ENCODE data around the gene FANK1. TPM values are rescaled to one million over a fixed set of nuclear protein-coding genes. Genes with fewer than 3 reads are reported as not detected.
A peak's percentile ranks its signal among the peaks of the same experiment; 100 is the strongest.
"Not testable (repeated sequence)": the region's sequence is repeated elsewhere in the genome, so short reads cannot be mapped to it uniquely, and the experiment has no call there.

The FANK1 gene
- total RNA-seq, 1 donor from 2014 or later: 11.0 TPM

- H3K9me3 Mint-ChIP-seq: peaks cover 14% of the 10 kb centered on the region
- peaks cover 13% of the 10 kb centered on the region for H3K4me1 Mint-ChIP-seq
- H3K36me3 Mint-ChIP-seq: peaks cover 37% of the 10 kb centered on the region
- H3K4me3 Mint-ChIP-seq: no peak within 1 kb of the TSS
- peak within 1 kb of the TSS; percentile 47 for H3K27ac Mint-ChIP-seq
- TF ChIP-seq, protein P1, sequence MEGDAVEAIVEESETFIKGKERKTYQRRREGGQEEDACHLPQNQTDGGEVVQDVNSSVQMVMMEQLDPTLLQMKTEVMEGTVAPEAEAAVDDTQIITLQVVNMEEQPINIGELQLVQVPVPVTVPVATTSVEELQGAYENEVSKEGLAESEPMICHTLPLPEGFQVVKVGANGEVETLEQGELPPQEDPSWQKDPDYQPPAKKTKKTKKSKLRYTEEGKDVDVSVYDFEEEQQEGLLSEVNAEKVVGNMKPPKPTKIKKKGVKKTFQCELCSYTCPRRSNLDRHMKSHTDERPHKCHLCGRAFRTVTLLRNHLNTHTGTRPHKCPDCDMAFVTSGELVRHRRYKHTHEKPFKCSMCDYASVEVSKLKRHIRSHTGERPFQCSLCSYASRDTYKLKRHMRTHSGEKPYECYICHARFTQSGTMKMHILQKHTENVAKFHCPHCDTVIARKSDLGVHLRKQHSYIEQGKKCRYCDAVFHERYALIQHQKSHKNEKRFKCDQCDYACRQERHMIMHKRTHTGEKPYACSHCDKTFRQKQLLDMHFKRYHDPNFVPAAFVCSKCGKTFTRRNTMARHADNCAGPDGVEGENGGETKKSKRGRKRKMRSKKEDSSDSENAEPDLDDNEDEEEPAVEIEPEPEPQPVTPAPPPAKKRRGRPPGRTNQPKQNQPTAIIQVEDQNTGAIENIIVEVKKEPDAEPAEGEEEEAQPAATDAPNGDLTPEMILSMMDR (IDR thresholded peaks at IDR 0.05; ENCODE audit: unreplicated experiment): no peak
- no peak for DNase-seq (ENCODE audit: low spot score in 2 of 2, unreplicated experiment in 2 of 2)
- no peaks in the 10 kb centered on the region for H3K27me3 Mint-ChIP-seq (ENCODE audit: low read depth)
Observed at GRCh38 chr10:125881192-125881591, 15.2 kb upstream of the FANK1 start, which contains the start of gene DHX32. DHX32 (minus strand) TSS chr10:125881292; CDS start chr10:125880824, 468 bp downstream.

DNA sequence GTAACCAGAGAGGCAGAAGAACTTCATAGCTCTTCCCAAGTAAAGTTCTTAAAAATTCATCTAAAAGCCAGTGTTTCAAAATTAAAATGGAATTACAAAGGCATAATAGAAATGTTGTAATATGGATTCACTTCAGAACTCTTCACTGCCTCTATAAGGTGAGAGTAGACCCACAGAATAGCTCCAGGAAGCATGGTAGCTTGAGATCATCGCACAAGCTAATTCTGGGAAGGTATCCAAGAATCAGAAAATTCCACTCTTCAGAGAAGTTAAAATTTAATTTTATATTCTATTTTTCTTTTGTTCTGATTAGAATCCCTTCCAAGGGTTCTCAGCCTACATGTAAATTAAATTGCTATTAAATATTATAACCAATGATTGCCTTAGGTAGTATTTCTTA is 13.8 kb upstream of the FANK1 start:
- H3K4me3 Mint-ChIP-seq: no peak overlapping the region
- H3K4me1 Mint-ChIP-seq: peaks cover 13% of the 10 kb centered on the region
- H3K27me3 Mint-ChIP-seq (ENCODE audit: low read depth): no peaks in the 10 kb centered on the region
- H3K27ac Mint-ChIP-seq: no peak overlapping the region
- H3K36me3 Mint-ChIP-seq: peaks cover 24% of the 10 kb centered on the region
- TF ChIP-seq, protein P1 (IDR thresholded peaks at IDR 0.05; ENCODE audit: unreplicated experiment): no peak
- DNase-seq (ENCODE audit: low spot score in 2 of 2, unreplicated experiment in 2 of 2): no peak
- H3K9me3 Mint-ChIP-seq: peaks cover 9% of the 10 kb centered on the region

DNA sequence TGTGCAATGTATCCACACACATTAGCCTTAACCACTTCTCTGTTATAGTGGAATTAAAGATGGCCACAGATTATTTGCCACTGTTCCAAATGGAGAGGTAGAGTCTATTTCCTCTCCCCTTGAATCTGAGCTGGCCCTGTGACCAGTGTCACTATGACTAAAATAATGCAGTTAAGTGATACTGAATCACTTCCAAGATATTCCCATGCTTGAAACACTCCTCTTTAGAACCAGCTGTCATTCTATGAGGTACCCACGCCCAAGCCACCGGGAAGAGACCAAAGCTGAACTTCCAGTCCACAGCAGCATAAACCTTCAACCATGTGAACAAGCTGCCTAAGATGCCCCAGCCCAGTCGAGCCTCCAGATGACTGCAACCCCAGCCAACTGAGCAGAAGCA is 13.2 kb upstream of the FANK1 start:
- peaks cover 13% of the 10 kb centered on the region for H3K4me1 Mint-ChIP-seq
- no peak for DNase-seq (ENCODE audit: low spot score in 2 of 2, unreplicated experiment in 2 of 2)

GRCh38 chr10:125886914-125887512 is 9.4 kb upstream of the FANK1 start:
- TF ChIP-seq, protein P1 (IDR thresholded peaks at IDR 0.05; ENCODE audit: unreplicated experiment): no peak
- no peaks in the 10 kb centered on the region for H3K27me3 Mint-ChIP-seq (ENCODE audit: low read depth)
- H3K4me3 Mint-ChIP-seq: no peak overlapping the region
- no peak overlapping the region for H3K27ac Mint-ChIP-seq
- DNase-seq (ENCODE audit: low spot score in 2 of 2, unreplicated experiment in 2 of 2): no peak
- H3K36me3 Mint-ChIP-seq: peaks cover 3% of the 10 kb centered on the region
- H3K4me1 Mint-ChIP-seq: peaks cover 4% of the 10 kb centered on the region
- peaks cover 3% of the 10 kb centered on the region for H3K9me3 Mint-ChIP-seq

More for the DNA sequence above, 13.2 kb upstream of the FANK1 start:
- TF ChIP-seq, protein P1 (IDR thresholded peaks at IDR 0.05; ENCODE audit: unreplicated experiment): no peak
- Mint-ChIP-seq H3K4me3 (no peak overlapping the region), H3K27ac (no peak overlapping the region), H3K9me3 (peaks cover 3% of the 10 kb centered on the region), H3K36me3 (peaks cover 18% of the 10 kb centered on the region), H3K27me3 (ENCODE audit: low read depth) (no peaks in the 10 kb centered on the region)

- not testable (repeated sequence) for H3K36me3 Mint-ChIP-seq; H3K27ac Mint-ChIP-seq; H3K4me3 Mint-ChIP-seq; H3K27me3 Mint-ChIP-seq (ENCODE audit: low read depth); DNase-seq (ENCODE audit: low spot score in 2 of 2, unreplicated experiment in 2 of 2); H3K9me3 Mint-ChIP-seq; H3K4me1 Mint-ChIP-seq
Observed at GRCh38 chr10:125889441-125889840, 6.9 kb upstream of the FANK1 start.

DNA sequence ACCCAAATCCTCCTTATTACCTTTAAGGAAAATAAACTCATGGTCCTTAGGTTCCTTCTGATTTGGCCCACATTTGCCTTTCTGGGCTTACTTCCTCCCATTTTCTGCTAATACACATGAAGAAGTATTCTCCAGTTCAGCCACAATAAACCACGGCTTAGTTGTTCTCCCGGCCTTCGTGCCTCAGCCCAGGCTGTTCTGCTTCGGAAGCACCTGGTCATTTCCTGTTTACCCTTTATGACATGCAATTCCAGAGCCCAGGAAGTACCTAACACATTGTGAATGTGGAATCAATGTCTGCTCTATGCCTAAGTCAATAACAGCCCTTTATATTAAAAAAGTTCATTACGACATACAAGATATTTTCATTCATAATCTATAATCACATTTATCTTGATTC is 4.0 kb upstream of the FANK1 start:
- H3K9me3 Mint-ChIP-seq; H3K27me3 Mint-ChIP-seq (ENCODE audit: low read depth); H3K4me3 Mint-ChIP-seq; H3K27ac Mint-ChIP-seq; H3K36me3 Mint-ChIP-seq; DNase-seq (ENCODE audit: low spot score in 2 of 2, unreplicated experiment in 2 of 2): not testable (repeated sequence)
- H3K4me1 Mint-ChIP-seq: peaks cover 22% of the 10 kb centered on the region

- DNase-seq (ENCODE audit: low spot score in 2 of 2, unreplicated experiment in 2 of 2); H3K9me3 Mint-ChIP-seq; H3K36me3 Mint-ChIP-seq; H3K27me3 Mint-ChIP-seq (ENCODE audit: low read depth): not testable (repeated sequence)
- Mint-ChIP-seq H3K4me1 (peaks cover 26% of the 10 kb centered on the region), H3K27ac (peak overlapping the region; percentile 13), H3K4me3 (peak overlapping the region; percentile 5)
Observed at GRCh38 chr10:125894176-125894575, 2.2 kb upstream of the FANK1 start.

- Mint-ChIP-seq H3K27ac (peak overlapping the region; percentile 95), H3K4me3 (peak overlapping the region; percentile 78), H3K4me1 (peaks cover 26% of the 10 kb centered on the region)
- H3K27me3 Mint-ChIP-seq (ENCODE audit: low read depth); H3K36me3 Mint-ChIP-seq; H3K9me3 Mint-ChIP-seq: not testable (repeated sequence)
- DNase-seq (ENCODE audit: low spot score in 2 of 2, unreplicated experiment in 2 of 2): peak; percentile 64 to 76
Observed at GRCh38 chr10:125895130-125896087, 955 bp upstream of the FANK1 start.

GRCh38 chr10:125897317-125897716 is 953 bp downstream of the FANK1 start:
- not testable (repeated sequence) for H3K36me3 Mint-ChIP-seq; DNase-seq (ENCODE audit: low spot score in 2 of 2, unreplicated experiment in 2 of 2); H3K9me3 Mint-ChIP-seq; H3K27me3 Mint-ChIP-seq (ENCODE audit: low read depth)
- H3K27ac Mint-ChIP-seq: peak overlapping the region; percentile 76
- peak overlapping the region; percentile 94 for H3K4me3 Mint-ChIP-seq
- H3K4me1 Mint-ChIP-seq: peaks cover 34% of the 10 kb centered on the region

All from mesothelial cell of epicardium (in vitro differentiated cells).